Measurements from ENCODE around the gene PSMA4.

DNA sequence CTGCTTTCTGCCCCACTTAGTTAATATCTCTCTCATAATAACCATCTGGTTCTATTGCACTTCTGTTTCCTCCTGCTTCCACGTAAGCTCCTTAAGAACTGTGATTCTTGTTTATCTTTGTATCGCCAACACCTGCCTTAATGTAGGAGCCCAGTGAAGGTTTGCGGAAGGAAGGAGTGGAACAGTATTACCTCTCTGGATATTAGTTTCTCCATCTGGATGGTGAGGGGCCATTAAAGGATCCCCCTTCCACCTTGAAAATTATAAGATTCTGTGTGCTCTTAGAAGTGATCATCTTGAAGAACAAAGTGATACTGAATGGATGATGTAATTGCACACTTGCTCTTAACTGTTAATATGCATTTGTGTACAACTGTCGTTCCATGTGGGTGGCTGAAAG lies 27.3 kb downstream of the PSMA4 start:
- TF ChIP-seq TAF1 (IDR thresholded peaks at IDR 0.05; ENCODE audit: borderline replicate concordance, insufficient read depth, low read length) (no peak), POLR2AphosphoS5 (IDR thresholded peaks at IDR 0.05; ENCODE audit: low read depth, low read length) (no peak)
